ENCODE data around the gene TRIM40.
A peak's percentile ranks its signal among the peaks of the same experiment; 100 is the strongest.

TRIM40 gene

DNA sequence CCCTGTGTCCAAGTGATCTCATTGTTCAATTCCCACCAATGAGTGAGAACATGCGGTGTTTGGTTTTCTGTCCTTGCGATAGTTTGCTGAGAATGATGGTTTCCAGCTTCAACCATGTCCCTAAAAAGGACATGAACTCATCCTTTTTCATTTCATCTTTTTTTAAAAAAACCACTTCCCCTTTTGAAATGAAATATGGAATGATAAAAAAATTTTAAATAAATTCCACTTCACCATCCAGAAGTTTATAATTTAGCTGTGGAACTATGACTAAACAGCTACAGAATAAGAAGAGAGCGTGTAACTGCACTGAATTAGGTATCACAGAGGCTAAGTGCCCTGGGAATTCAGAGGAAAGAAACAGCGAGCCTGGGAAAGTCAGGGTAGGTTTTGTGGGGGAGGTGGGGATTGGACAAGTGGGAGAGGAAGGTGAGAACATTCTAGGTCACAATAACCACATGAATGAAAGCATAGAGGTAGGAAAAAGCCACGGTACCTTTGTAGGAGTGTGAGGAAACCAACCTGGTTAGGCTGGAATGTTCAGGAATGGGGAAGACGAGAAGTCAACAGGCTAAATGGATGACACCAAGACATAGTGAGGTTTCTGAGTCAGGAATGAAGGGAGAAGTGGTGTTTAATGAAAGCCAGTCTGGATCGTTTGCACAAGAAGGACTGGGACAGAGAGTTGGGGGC, 14.1 kb downstream of the TRIM40 start:
- no peak for DNase-seq (ENCODE audit: low spot score)

DNA sequence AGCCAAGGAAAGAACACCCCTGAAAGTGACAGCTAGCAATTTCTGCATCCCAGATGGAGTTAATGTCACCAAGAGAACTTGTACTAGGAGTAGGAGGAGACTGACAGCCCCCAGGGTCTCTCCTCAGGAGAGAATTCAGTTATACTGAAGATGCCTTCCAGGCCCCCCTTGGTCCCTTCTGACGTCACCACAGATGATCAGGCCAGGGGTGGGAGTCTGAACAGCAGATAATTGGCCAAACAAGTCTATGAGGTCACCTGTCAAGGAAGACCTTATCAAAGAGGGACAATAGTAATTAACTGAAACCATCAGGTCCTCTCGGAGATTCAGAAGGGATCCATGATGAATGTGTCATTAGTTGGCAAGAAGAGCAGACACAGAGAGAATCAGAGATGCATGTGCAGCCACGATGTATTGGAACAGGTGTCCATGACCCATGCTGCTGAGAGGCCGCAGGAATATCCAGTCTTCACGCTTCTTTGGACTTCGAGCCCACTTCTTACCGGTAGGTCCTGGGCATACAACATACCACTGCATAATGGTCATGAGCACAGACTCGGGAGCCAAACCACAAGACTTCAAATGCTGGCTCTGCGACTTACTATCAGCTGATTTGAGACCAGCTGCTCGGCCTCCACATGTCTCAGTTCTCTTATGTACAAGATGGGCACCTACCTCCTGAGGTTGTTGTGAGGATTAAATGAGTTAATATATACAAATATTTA, 14.9 kb downstream of the TRIM40 start:
- no peak for DNase-seq (ENCODE audit: low spot score)

DNA sequence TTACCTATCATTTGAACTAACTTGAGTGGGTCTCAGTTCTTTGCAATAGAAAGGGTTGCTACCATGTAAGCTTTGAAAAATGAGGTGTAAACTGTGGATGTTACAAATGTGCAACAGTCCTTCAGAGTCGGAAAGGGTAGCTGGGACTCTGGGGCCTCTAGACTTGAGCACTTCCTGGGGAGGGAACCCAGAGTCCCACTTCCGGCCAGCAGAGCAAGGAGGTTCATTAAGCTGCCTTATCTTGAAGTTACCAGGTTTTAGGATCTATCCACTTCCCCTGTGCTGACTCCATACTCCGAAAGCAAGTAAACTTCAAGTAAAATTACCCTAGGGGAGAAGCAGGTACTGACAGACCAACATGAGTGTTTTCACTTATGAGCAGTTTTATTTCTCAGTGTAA, 15.6 kb downstream of the TRIM40 start:
- no peak for DNase-seq (ENCODE audit: low spot score)

DNA sequence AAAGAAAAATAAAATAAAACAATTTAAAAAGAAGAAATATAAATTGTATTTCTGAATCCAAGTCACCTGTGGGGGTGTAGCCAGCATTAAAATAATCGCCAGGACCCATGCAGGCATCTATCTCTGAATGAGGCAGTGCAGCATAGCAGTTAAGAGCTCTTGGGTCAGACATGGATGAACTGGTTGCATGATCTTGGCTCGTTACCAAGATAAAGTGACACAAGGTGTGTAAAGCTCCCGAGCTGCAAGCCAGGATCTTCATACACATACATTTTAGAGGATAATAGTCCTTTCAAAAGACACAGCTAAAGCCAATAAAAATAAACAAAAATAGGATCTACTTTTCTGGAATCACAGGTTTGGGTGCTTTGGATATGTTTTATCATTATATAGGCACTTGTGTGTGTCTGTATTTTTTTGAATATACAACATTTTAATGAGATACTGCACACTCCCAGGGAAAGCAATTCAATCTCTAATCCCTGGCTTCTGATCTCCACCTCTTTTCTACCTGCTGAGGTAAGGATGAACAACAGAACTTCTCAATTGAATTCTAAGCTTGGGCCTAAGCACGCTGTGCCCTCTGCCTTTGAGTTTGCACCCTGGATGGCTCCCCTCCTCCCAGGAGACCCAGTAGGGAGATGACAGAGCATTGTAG, 16.2 kb downstream of the TRIM40 start:
- DNase-seq (ENCODE audit: low spot score) = no peak

DNA sequence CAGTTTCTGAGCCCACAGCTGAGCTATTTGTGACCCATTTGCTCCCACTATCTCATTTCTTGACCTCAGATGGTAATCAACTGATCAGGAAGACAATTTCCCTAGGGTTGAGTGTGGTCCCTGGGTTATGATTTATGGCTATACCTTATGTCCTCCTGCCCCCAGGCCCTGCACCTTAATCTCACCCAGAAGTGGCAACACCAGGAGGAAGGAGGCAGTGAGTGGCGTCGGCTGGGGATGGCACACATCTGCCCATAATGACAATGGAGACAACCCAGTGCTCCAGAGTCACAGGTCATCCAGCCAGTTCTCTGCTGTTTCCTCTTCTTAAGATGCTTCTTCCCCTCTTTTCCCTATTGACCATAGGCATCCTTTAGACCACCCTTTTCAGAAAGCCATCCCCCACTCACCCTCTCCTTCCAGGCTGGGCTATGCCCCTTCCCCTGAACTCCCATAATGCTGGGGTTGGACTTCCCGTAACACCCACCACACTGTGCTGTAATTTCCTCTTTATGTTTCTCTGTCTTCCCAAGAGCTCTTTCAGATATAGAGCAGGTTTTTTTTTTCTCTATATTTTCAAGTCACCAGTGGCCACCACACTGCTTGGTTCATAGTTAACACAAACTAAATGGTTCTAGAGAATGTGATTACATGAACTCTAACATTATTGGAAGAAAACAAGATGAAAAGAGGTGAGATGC, 17.1 kb downstream of the TRIM40 start:
- DNase-seq (ENCODE audit: low spot score) = no peak

DNA sequence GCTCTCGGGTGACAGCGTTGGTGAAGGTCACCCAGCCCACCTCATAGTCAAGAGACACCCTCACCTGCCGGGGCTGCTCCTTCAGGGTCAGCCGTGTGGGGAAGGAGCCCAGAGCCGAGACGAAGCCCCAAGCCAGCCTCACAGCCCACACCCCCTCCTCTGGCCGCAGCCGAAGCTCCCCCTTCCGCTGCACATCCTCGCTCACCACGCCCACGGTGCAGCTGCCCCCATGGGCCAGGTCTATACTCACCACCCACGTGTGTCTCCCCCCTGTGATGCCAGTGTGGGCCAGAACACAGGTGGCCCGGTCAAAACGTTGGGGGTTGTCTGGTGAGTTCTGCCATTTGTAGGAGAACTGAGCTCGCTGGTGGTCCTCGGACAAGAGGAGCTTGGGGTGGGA, 18.1 kb downstream of the TRIM40 start:
- no peak for DNase-seq (ENCODE audit: low spot score)

DNA sequence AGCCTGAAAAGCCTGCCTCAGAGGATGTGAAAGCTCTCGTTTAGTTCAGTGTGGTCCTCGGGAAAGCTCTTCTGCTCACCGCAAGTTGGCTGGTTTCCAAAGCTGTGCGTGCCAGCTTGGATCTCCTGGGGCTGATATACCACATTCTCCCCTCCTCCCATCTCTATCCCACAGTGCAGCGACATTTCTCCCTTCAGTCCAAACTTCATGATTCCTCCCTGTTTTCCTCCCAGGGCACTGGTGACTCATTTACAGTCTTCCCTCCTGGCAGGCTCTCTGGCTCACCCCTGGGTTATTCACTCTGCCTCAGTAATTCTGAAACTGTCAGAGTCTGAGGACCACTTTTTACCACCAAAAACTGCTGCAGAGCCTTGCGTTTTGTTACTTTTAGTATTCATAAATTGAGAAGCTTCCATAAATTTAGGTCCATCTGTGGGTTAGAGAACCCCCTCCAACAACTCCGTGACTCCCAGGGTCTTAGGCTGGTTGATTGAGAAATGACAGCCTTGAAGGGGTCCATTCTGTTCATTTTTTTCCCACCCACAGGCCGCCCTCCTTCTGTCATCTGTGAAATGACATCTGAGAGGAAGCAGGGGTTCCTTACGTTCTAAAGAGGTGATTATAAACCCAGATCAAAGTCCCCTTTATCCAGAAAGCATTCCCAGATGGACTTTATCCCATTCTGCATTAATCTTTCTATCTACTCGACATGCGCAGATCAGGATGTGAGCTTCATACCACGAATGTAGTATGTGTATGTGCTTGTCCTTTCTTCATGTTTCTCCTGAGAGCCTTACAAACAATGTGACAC, 19.0 kb downstream of the TRIM40 start:
- DNase-seq (ENCODE audit: low spot score) = no peak

DNA sequence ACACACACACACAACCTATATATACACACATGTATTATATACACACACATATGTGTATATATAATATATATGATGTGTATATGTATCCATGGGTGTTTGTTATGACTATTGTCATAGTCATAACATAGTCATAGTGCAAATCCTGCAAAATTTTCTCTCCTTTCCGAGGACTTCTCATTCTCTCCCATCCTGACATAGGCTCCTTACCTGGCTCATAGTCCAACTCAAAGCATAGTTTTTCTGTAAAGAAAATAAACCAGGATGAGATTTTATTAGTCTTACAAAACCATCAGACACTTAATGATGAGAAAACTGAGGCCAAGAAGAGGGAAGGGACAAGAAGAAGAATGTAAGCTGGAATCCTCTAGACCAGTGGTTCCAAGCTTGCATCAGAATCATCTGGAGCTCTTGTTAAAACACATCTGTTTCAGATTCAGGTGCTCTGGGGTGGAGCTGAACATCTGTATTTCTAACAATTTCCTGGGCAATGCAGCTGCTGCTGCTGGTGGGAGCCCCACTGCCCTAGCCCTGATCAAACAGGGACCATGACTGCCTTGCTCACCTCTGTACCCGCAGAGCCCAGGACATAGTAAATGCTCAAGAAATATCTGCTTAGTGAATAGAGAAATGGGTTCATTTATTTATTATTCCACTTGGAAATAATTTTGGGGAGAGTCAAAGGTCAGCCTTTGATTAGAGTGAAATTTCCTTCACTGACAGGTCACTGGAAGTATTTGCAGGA, 19.8 kb downstream of the TRIM40 start:
- DNase-seq (ENCODE audit: low spot score) = no peak

DNA sequence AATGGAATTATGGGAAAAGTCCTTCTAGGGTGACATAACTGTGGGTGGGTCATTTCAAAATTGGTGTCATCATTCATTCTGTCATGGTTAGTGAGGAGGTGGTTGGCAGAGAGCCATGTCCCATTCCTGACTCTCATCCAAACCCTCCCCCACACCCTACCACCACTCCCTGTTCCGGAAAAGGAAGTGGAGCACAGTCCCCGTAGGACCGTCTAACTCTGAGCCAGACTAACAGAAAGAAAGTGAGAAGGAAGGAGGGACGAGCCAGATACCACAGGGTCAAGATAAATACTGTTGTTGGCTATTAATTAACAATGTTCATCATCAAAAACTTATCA, 20.3 kb downstream of the TRIM40 start:
- no peak for DNase-seq (ENCODE audit: low spot score)

DNA sequence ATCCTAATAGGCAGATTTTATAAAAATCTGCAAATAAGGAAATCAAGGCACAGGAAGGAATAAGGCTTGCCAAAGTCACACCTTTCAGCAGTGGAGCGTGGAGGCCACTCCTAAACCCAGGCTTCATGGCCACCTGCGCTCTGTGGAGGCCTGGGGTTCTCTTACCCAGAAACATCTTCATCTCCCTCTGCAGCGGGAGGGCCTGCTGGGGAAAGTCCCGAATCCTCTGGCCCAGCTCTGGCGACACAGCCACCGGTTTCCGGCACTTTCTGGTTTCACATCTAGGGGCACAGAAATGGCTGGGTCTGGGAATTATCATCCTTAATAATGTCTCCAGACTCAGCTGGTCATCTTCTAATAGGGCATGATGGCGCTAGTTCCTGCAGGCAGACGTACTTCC, 20.8 kb downstream of the TRIM40 start:
- no peak for DNase-seq (ENCODE audit: low spot score)

DNA sequence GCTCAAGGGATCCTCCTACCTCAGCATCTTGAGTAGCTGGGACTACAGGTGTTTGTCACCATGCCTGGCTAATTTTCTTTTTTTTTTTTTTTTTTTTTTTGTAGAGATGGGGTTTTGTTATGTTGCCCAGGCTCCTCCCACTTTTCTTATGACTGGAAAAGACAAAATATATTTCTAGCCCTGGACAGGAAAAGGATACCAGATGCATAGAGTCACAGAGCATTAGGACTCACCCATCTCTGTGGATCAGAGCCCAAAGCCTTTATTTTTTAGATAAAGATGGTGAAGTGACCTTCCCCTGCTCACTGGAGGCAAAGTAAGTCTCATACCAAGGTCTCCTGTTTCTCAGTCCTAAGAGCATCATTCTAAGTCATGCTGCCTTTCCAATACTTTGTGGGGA, 21.6 kb downstream of the TRIM40 start:
- DNase-seq (ENCODE audit: low spot score) = no peak

DNA sequence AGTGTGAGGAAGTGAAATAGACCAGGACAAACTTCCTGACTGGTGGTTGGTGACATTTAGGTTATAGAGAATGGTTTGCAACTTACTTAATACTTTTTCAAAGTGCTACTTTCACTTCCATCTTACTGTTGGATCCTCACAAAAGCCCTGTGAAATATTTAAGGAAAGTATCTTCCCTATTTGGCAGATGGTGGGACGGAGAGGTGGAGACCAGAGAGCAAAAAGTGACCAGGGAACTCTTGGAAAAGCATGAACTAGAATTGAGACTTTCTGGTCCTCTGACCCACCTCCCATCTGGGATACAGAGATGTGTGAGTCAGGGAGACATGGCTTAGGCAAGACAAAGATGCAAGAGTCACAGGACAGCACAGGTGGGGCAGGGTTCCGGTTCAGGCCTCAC, 22.1 kb downstream of the TRIM40 start:
- DNase-seq (ENCODE audit: low spot score) = no peak

DNA sequence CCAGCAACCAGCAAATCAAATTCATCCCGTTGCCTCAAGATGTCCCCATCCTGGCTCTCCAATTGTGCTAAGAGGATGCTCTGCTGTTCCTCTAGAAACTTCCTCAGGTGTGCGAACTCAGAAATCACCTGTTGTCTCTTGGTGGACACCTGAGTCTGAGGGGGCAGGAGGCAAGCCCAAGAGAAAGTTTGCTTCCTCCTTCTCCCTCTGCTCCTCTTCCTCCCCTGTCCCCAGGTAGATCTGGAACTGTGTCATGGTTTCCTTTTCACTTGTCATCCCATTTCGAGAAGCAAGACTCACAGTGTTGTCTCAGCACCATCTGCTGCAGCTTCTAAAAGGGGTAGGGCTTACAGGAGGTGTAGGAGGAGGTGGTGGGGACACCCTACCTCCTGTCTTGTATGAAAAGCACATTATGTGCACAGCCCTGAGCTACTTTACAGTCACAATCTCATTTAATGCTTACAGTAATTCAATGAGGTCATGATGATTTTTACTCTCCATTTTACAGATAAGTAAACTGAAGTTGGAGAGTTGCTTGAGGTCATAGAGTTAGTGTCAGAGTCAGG, 22.6 kb downstream of the TRIM40 start:
- DNase-seq (ENCODE audit: low spot score) = no peak

DNA sequence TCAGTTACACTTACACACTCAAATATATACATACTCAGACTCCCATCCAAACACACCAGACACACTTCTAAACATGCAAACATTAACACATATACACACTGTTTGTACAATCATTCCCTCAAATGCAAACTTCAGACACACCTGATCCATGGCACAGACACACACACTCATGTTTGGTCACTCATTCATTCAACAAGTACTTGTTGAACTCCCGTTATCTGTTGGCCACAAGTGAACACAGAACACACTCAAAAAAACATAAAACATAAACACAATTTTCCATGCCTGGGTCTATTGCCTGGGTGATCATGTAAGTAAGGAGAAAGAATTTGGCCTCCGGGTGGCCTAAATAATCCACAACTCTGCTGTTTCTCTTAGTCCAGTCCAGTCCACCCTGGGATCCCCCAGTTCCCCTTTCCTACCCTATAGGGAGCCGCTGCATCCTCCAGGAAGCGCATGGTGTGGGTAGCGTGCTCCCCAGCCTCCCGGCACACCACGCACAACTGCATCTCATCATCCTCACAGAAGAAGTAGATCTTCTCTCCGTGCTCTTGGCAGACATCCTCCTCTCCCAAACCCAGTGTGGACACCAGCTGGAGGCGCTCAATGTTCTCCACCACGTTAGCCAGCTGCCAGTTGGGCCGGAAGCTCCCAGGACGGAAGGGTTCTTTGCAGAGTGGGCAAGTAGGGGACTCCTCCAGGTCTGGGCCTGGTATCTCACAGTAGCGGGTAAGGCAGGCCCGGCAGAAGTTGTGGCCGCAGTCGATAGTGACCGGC, 24.3 kb downstream of the TRIM40 start:
- no peak for DNase-seq (ENCODE audit: low spot score)

DNA sequence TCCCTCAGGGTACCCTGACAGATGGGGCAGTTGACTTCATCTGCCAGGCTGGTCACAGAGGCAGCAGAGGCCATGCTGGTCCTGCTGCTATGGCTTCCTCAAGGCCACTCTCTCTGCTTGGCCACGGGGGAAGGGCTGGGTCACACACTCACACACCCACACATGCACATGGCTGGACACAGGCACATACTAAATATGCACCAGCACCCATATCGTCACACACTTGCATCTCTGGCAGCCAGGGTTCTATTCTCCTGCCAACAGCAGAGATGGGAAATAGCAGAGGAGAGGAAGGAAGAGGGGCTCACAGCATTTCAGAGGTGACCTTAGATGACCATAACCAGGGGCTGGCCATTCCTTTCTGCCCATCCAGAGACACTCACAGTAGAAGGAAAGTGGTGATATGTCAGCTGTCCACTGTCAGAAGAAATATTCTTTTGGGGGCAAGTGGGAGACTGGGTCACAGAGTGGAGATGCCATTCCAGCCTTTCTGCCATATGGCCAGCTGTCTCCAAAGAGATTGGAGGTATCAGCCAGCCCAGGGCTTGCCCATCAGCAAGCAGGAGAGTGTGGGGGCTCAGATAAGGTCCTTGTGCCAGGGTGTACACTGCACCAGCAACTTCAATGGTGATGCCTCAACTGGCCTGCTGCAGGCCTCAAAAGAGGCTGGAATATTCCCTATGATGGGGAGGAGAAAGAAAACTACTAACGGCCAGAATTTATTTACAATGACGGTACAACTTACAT, 25.0 kb downstream of the TRIM40 start, which contains the start of gene TRIM10:
TSS of gene TRIM10 (minus strand) at position 427 of the 747 bp plus-strand sequence. CDS start at position 74, 353 bp downstream.
- DNase-seq (ENCODE audit: low spot score) = no peak

DNA sequence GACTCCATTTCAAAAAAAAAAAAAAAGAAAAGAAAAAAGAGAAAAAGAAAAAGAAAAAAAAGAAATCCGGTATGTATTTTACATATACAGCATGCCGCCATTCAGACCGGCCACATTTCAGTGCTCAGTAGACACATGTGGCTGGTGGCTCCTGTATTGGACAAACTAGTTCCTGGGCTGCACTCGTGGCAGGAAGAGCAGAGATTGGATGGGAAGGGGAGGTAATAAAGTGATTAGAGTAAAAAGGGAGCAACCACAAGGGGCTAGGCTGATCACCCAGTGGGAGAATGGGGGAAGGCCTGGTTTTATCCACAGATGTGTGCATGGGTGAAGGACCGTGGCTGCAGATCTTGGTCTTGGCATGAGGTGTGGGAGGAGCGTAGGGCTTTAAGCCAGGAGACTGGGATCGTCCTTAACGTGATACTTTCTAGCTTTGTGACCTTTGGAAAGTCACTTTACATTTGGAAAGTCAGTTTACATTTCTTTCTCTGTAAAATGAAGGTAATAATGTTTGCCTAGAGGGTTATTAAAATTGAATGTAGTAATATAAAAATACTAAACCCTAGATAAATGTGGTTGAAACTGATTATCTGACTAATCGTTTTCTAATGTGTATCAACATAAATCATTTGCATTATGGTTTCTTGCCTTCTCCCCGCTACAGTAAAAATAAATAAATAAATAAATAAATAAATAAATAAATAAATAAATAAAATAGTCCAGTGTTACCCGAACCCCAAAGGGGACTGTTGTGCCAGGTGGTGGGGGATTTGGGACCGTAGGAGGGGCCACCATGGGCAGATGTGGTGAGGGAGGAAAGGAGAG, 26.5 kb downstream of the TRIM40 start:
- no peak for DNase-seq (ENCODE audit: low spot score)

DNA sequence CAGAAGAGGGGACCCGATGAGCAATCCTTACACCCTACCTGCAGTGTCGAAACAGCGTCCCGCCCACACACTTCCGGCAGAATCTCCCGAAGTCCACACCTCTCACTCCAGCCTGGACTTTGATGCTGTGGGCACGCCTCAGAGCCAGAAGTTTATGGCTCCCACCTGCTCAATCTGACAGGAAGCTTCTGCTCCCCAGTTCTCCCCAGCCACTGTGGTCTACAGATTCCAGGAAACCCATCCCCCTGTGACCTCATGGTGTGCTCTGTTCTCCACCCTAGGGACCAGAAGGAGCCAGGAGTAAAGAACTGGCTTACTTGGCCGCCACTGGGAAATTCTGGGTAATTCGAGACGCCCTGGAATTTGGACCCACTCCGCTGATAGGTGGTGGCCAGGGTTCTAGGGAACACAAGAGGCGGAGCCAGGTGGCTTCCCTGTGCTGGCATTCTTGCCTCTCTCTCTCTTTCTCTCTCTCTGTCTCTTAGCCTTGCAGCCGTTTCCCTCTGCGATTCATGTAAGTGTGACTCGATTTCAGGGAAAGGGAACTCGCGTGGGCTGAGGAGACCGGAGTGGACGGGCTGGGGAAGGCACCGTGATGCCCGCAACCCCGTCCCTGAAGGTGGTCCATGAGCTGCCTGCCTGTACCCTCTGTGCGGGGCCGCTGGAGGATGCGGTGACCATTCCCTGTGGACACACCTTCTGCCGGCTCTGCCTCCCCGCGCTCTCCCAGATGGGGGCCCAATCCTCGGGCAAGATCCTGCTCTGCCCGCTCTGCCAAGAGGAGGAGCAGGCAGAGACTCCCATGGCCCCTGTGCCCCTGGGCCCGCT, 27.4 kb downstream of the TRIM40 start, which contains the start of gene TRIM15:
TSS of gene TRIM15 (plus strand) at position 457 of the 828 bp plus-strand sequence. CDS start at position 596, 139 bp downstream.
- DNase-seq (ENCODE audit: low spot score) = peak; percentile 31
